Astrocyte (in vitro differentiated cells and primary cell): ENCODE measurements around the gene ZNF732. TPM values are rescaled to one million over a fixed set of nuclear protein-coding genes. Genes with fewer than 3 reads are reported as not detected.

Source experiments
- microRNA-seq: library from miRNA; unstranded; fragments of <30 nt; microRNA quantifications from one replicate; pipeline ENCODE4 v1.2.0, GENCODE V29; 2020
- total RNA-seq: library from RNA; stranded (reverse); gene quantifications from 2 replicates; pipeline ENCODE4 v1.2.1, GENCODE V29; 2021

Gene ZNF732
- total RNA-seq, 1 donor from 2014 or later: 1.4 TPM

Small RNA genes within 50 kb of the gene (microRNA-seq; reads per million reads assigned to microRNA genes)
- not detected for gene MIR571

Other genes with a start within 250 kb of the ZNF732 start
- 6.8 and 7.7 TPM in 2 replicates for gene ZNF718, start 181.0 kb downstream of the ZNF732 start, total RNA-seq
- 8.4 and 10.3 TPM in 2 replicates for gene ZNF141, start 32.3 kb upstream of the ZNF732 start, total RNA-seq
- 23.7 and 26.3 TPM in 2 replicates for gene ZNF721, start 193.7 kb upstream of the ZNF732 start, total RNA-seq
- 53.0 and 53.4 TPM in 2 replicates for gene PIGG, start 193.7 kb upstream of the ZNF732 start, total RNA-seq